AG09309 (cell line): ENCODE data around the gene ANKRD16.

Source experiments
- DNase-seq: peaks from one replicate; pipeline ENCODE4 v3.0.0-alpha.2; 2010; ENCODE audit warnings: low read depth
- H3K4me3 ChIP-seq: 2 replicates; pipeline ENCODE4 v1.5.1; 2011; ENCODE audit warnings: mild to moderate bottlenecking, low read depth, low read length, moderate library complexity; ENCODE audit not compliant: control insufficient read depth
- CTCF ChIP-seq: IDR thresholded peaks from 2 replicates; pipeline ENCODE4 v1.5.1; 2011; ENCODE audit warnings: mild to moderate bottlenecking, low read depth, low read length, inconsistent platforms; ENCODE audit not compliant: insufficient read depth, control insufficient read depth; ENCODE audit errors: missing control alignments

Gene ANKRD16

GRCh38 chr10:5894403-5894802, 4.7 kb upstream of the ANKRD16 start:
- H3K4me3 ChIP-seq, result no peak overlapping the region
- no peak for DNase-seq
- no peak for TF ChIP-seq CTCF

GRCh38 chr10:5893321-5893720, 3.6 kb upstream of the ANKRD16 start:
- no peak for DNase-seq
- H3K4me3 ChIP-seq, result no peak overlapping the region
- no peak for TF ChIP-seq CTCF

DNA sequence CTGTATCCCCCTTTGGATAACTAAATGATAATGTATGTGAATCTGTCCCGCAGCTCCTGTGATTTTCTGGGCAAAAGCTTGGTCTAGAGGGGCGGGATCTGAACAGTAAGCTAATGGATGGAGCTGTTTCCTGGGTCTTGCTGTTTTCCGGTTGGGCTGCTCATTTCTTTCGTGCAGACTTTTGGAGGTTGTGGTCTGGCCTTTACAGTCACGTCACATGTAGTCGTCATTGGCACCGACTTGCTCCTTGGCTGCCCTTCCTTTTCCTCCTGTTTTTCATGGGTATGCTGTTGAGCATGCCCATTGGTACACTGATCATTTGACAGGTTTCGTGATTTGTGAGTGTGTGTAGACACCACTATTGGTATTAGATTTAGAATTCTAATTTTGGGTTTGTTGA, 2.3 kb upstream of the ANKRD16 start:
- no peak overlapping the region for H3K4me3 ChIP-seq
- peak; percentile 7 for DNase-seq
- no peak for TF ChIP-seq CTCF

- no peak for TF ChIP-seq CTCF
- H3K4me3 ChIP-seq, result peak overlapping the region; percentile 63
- DNase-seq, result no peak
Observed at GRCh38 chr10:5891009-5891408, 1.3 kb upstream of the ANKRD16 start.

GRCh38 chr10:5890452-5890915, 791 bp upstream of the ANKRD16 start:
- H3K4me3 ChIP-seq, result peak overlapping the region; percentile 63
- no peak for DNase-seq
- no peak for TF ChIP-seq CTCF

- H3K4me3 ChIP-seq, result peak overlapping the region; percentile 71
- no peak for TF ChIP-seq CTCF
- no peak for DNase-seq
Observed at GRCh38 chr10:5888843-5889623, 660 bp downstream of the ANKRD16 start.
